GM12864 (cell line): ENCODE data around the gene SLC26A1.

Experiments
- DNase-seq: peaks from one replicate; pipeline ENCODE4 v3.0.0-alpha.2; 2011; ENCODE audit warnings: low read depth
- H3K4me3 ChIP-seq: 2 replicates; pipeline ENCODE4 v1.5.1; 2011; ENCODE audit warnings: mild to moderate bottlenecking, low read depth, low read length, control low read depth
- TF ChIP-seq, protein P1 (sequence below): IDR thresholded peaks from 2 replicates; pipeline ENCODE4 v1.5.1; 2011; ENCODE audit warnings: low read depth, mild to moderate bottlenecking, moderate library complexity, low read length, control low read depth, inconsistent platforms; ENCODE audit errors: missing control alignments

Gene SLC26A1

DNA sequence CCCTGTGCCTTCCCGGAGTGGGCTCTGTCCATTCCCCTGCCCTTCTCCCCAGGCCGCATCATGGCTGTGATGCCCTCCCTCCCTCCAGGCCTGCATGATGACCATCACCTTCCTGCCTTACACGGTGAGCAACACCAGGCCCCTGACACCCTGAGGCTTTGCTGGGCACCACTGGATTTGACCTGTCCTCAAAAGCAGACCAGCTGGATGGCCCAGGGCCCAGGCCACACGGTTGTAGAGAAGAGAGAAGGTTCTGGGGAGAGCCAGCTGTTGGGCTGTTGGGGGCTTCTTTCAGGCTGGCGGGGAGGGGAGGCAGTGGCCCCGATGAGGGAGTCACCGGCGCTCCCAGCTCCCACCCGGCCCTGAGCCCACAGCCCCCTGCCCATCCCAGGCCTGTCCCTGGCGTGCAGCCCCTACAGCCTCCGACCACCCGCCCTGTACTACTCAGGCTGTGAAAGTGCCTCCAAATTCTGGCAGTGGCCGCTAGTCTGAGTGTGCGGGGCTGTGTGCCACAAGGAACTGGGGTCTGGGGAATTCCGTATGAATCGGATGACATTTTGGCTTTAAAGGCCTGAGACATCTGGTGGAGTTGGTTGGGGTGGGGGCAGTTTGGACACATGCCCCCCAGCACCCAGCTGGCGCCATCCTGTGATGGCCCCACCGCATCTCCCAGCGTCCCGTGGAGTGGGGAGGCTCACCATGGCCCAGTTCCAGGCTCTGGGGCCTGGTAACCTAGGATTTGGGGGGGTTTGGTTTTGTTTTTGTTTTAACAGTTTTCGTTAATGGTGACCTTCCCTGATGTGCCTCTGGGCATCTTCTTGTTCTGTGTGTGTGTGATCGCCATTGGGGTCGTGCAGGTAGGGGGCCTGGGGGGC lies 41.4 kb downstream of the SLC26A1 start:
- H3K4me3 ChIP-seq: no peak overlapping the region
- TF ChIP-seq, protein P1, sequence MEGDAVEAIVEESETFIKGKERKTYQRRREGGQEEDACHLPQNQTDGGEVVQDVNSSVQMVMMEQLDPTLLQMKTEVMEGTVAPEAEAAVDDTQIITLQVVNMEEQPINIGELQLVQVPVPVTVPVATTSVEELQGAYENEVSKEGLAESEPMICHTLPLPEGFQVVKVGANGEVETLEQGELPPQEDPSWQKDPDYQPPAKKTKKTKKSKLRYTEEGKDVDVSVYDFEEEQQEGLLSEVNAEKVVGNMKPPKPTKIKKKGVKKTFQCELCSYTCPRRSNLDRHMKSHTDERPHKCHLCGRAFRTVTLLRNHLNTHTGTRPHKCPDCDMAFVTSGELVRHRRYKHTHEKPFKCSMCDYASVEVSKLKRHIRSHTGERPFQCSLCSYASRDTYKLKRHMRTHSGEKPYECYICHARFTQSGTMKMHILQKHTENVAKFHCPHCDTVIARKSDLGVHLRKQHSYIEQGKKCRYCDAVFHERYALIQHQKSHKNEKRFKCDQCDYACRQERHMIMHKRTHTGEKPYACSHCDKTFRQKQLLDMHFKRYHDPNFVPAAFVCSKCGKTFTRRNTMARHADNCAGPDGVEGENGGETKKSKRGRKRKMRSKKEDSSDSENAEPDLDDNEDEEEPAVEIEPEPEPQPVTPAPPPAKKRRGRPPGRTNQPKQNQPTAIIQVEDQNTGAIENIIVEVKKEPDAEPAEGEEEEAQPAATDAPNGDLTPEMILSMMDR: no peak
- no peak for DNase-seq

DNA sequence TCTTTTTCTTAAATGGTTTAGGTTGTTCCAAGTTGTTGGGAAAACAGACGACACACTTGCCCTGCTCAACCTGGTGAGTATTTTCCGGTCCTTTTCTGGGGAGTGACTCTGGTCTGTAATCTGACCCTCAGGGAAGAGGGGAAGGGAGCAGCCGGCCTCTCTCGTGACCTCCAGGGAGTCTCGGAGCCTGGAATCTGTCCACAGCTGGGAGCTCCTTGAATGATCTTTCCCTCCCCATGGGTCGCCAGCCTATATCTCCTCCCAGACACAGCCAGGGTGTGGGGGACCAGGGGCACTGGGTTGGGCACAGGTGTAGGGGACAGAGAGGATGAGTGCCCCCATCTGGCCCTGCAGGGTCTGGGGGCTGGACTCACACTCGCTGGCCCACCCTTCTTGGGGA lies 42.0 kb downstream of the SLC26A1 start:
- TF ChIP-seq, protein P1: no peak
- H3K4me3 ChIP-seq: no peak overlapping the region
- DNase-seq: no peak

DNA sequence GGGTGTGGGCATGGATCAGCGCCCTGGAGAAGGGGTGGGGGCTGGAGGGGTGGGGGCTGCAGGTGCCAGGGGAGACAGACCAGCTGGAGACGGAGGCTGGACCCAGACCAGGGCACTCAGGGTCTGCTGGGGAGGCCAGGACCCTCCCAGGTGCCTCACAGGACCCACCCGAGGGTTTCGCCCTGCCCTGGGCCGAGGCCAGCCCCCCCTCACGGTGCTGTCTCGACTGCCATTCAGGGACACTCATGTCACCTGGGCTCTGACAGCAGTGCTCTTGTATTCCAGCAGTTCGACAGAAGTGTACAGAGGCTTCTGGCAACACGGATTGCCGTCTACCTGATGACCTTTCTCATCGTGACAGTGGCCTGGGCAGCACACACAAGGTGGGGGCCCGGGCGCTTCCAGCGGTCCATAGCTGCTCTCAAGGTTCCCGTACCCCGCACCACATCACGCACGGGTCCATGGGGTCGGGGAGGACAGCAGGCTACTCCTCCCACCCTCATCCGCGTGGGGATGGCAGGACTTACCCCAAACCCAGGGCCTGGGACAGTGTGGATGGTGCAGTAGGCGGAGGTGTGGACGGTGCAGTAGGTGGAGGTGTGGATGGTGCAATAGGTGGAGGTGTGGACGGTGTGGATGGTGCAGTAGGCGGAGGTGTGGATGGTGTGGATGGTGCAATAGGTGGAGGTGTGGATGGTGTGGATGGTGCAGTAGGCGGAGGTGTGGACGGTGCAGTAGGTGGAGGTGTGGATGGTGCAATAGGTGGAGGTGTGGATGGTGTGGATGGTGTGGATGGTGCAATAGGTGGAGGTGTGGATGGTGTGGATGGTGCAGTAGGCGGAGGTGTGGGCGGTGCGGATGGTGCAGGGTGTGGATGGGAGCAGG lies 42.8 kb downstream of the SLC26A1 start:
- no peak overlapping the region for H3K4me3 ChIP-seq
- no peak for DNase-seq
- TF ChIP-seq, protein P1: no peak

DNA sequence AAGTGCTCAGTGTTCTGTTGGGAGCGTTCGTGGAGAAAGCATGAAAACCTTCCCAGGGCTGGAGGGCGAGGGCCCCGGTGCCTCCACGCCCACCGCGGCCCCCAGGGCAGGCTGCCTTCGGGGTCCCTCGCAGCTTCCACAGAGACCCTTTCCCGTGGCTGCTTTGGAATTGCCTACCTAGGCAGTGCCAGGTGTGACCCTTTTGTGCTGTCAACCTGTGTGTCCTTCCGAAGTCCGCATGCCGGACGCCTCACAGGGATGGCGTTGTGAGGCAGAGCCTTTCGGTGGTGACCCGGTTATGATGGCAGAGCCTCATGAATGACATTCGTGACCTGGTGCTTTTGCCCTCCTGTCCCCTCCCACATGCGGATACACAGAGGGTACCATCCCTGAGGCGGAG lies 43.5 kb downstream of the SLC26A1 start:
- TF ChIP-seq, protein P1: no peak
- no peak overlapping the region for H3K4me3 ChIP-seq
- DNase-seq: no peak

DNA sequence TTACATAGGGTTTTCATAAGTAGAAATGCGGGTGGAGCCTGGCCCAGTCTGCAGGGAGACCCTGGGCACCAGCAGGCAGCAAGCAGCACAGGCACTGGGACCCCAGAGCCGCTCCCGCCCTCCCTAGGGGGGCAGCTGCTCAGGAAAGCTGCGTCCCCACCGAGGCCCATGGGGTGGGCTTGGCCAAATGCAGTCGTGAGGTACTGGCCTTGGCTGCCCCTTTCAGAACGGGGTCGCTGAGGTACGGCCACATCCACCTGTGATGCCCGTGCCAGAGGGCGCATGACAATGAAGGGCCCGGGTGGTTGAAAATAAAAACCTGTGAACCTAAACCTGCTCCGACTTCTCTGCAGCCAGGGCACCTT lies 44.3 kb downstream of the SLC26A1 start:
- no peak overlapping the region for H3K4me3 ChIP-seq
- TF ChIP-seq, protein P1: no peak
- DNase-seq: no peak

DNA sequence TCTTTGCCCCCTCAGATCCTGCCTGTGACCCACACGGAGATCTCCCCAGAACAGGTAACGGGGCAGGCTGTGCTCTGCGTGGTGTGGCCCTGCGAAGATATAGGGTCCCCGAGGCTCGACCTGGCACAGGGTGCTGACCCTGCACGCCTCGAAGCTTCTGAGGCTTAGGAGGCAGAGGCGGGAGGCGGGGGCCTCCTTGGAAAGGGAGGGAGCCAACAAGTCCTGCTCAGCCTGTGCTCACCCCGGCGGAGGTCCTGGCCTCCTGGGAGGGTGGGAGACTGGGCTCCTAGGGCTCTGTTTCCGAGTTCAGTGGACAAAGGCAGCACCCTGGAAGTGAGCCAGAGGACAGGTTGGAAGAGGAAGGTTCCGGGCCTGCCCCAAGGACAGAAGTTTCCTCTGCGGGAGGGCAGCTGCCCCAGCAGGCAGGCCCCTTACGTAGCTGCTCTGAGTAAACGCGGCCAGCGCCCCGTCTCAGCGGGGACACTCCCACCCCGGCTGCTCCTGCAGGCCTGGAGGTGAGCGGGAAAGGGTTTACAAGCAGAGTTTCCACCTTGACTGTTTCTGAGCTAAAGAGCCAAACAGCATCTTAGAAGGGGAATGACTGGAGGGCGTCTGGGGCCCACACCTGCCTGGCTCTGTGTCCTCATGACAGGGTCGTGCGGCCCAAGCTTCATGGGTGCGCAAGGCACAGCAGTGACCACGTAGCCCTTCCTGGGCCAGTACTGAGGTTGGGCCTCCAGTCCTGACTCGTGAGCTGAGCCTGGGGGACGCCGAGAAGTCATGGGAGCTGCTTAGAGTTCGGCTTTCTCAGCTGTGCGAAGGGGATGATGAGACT lies 44.9 kb downstream of the SLC26A1 start:
- no peak overlapping the region for H3K4me3 ChIP-seq
- TF ChIP-seq, protein P1: no peak
- no peak for DNase-seq
